GM12892 (cell line): ENCODE results near the gene DCAF10.

Source experiments
- POLR2A ChIP-seq: IDR thresholded peaks from 2 replicates; pipeline ENCODE4 v1.6.1; 2011; ENCODE audit warnings: low read depth, low read length, control low read depth
- POLR2AphosphoS5 ChIP-seq: IDR thresholded peaks from 2 replicates; pipeline ENCODE4 v1.6.1; 2011; ENCODE audit warnings: low read depth, low read length, control low read depth
- TAF1 ChIP-seq: IDR thresholded peaks from 2 replicates; pipeline ENCODE4 v1.6.1; 2011; ENCODE audit warnings: low read depth, mild to moderate bottlenecking, control low read depth, low read length, borderline replicate concordance

GRCh38 chr9:37862530-37862929 lies 61.9 kb downstream of the DCAF10 start:
- no peak for TF ChIP-seq POLR2AphosphoS5
- no peak for TF ChIP-seq POLR2A
- TF ChIP-seq TAF1: no peak
